Measurements from ENCODE around the gene DYSF.
A peak's percentile ranks its signal among the peaks of the same experiment; 100 is the strongest.

DYSF gene

GRCh38 chr2:71494523-71495155 is 41.3 kb downstream of the DYSF start:
- TF ChIP-seq Cebpa-rat (IDR thresholded peaks at IDR 0.05) = no peak
- peaks cover 0 to 7% (median 0%) of the 10 kb centered on the region in 11 experiments; a peak in 7 of 22 replicates for H3K9me3 ChIP-seq (replicated peaks in 1 of 11)
- H3K27ac ChIP-seq = no peak overlapping the region
- no peak overlapping the region for H3K9ac ChIP-seq
- peaks cover 0 to 21% (median 0%) of the 10 kb centered on the region in 11 experiments; a peak in 5 of 22 replicates for H4K20me1 ChIP-seq
- peaks cover 2 to 12% (median 5%) of the 10 kb centered on the region in 10 experiments; a peak in 18 of 20 replicates for H3K4me1 ChIP-seq
- peaks cover 0 to 74% (median 7%) of the 10 kb centered on the region in 11 experiments; a peak in 9 of 22 replicates for H3K36me3 ChIP-seq
- no peak overlapping the region for H3K4me3 ChIP-seq
- H3K27me3 ChIP-seq = no peaks in the 10 kb centered on the region
- no peak overlapping the region for H3K4me2 ChIP-seq

GRCh38 chr2:71496156-71496770 is 42.9 kb downstream of the DYSF start:
- Histone ChIP-seq H3K9me3 (replicated peaks in 1 of 11) (peaks cover 0 to 6% (median 0%) of the 10 kb centered on the region in 11 experiments; a peak in 7 of 22 replicates), H3K27ac (no peak overlapping the region), H3K4me3 (no peak overlapping the region), H3K27me3 (no peaks in the 10 kb centered on the region), H3K9ac (no peak overlapping the region), H3K4me2 (no peak overlapping the region), H3K4me1 (peaks cover 16 to 27% (median 19%) of the 10 kb centered on the region in 10 experiments), H3K36me3 (peaks cover 0 to 58% (median 7%) of the 10 kb centered on the region in 11 experiments; a peak in 9 of 22 replicates), H4K20me1 (peaks cover 0 to 21% (median 0%) of the 10 kb centered on the region in 11 experiments; a peak in 3 of 22 replicates)
- no peak for TF ChIP-seq Cebpa-rat (IDR thresholded peaks at IDR 0.05)

GRCh38 chr2:71498261-71498701 is 44.9 kb downstream of the DYSF start:
- no peak for TF ChIP-seq Cebpa-rat (IDR thresholded peaks at IDR 0.05)
- no peak overlapping the region for H3K4me3 ChIP-seq
- no peak overlapping the region for H3K27ac ChIP-seq
- H3K4me1 ChIP-seq = peaks cover 15 to 27% (median 17%) of the 10 kb centered on the region in 10 experiments
- H3K36me3 ChIP-seq = peaks cover 0 to 46% (median 7%) of the 10 kb centered on the region in 11 experiments; a peak in 9 of 22 replicates
- no peaks in the 10 kb centered on the region for H3K27me3 ChIP-seq
- no peak overlapping the region for H3K9ac ChIP-seq
- no peaks in the 10 kb centered on the region for H3K9me3 ChIP-seq (replicated peaks in 1 of 11)
- peaks cover 0 to 24% (median 0%) of the 10 kb centered on the region in 11 experiments; a peak in 3 of 22 replicates for H4K20me1 ChIP-seq
- peak overlapping the region in 5 of 11 experiments; percentile 11 to 45 (median 25); a peak in 6 of 22 replicates for H3K4me2 ChIP-seq

- Histone ChIP-seq H3K4me3 (no peak overlapping the region), H3K9me3 (replicated peaks in 1 of 11) (no peaks in the 10 kb centered on the region), H3K27me3 (no peaks in the 10 kb centered on the region), H3K4me2 (peak overlapping the region; percentile 69 to 91 (median 81)), H3K4me1 (peaks cover 15 to 27% (median 17%) of the 10 kb centered on the region in 10 experiments), H4K20me1 (peaks cover 0 to 32% (median 0%) of the 10 kb centered on the region in 11 experiments; a peak in 5 of 22 replicates), H3K36me3 (peaks cover 0 to 47% (median 2%) of the 10 kb centered on the region in 11 experiments; a peak in 8 of 22 replicates), H3K9ac (no peak overlapping the region), H3K27ac (peak overlapping the region in 8 of 11 experiments; percentile 35 to 69 (median 48); a peak in 8 of 22 replicates)
- no peak for TF ChIP-seq Cebpa-rat (IDR thresholded peaks at IDR 0.05)
Measured at GRCh38 chr2:71499691-71500090, 46.3 kb downstream of the DYSF start.

GRCh38 chr2:71500426-71501079 is 47.2 kb downstream of the DYSF start:
- H4K20me1 ChIP-seq = peaks cover 0 to 35% (median 0%) of the 10 kb centered on the region in 11 experiments; a peak in 5 of 22 replicates
- peak overlapping the region in 1 of 10 experiments; percentile 2; a peak in 1 of 20 replicates for H3K4me3 ChIP-seq
- H3K27me3 ChIP-seq = no peaks in the 10 kb centered on the region
- H3K9ac ChIP-seq = peak overlapping the region in 2 of 11 experiments; percentile 2 to 41; a peak in 3 of 22 replicates
- H3K9me3 ChIP-seq (replicated peaks in 1 of 11) = no peaks in the 10 kb centered on the region
- H3K4me2 ChIP-seq = peak overlapping the region; percentile 69 to 91 (median 81)
- peaks cover 15 to 27% (median 17%) of the 10 kb centered on the region in 10 experiments for H3K4me1 ChIP-seq
- peak overlapping the region; percentile 19 to 69 (median 46); a peak in 20 of 22 replicates for H3K27ac ChIP-seq
- no peak for TF ChIP-seq Cebpa-rat (IDR thresholded peaks at IDR 0.05)
- H3K36me3 ChIP-seq = peaks cover 0 to 50% (median 0%) of the 10 kb centered on the region in 11 experiments; a peak in 7 of 22 replicates

GRCh38 chr2:71502941-71503738 is 49.8 kb downstream of the DYSF start:
- TF ChIP-seq Cebpa-rat (IDR thresholded peaks at IDR 0.05) = no peak
- Histone ChIP-seq H3K9ac (no peak overlapping the region), H3K27me3 (no peaks in the 10 kb centered on the region)

GRCh38 chr2:71503837-71504236 is 50.5 kb downstream of the DYSF start:
- H3K9ac ChIP-seq = no peak overlapping the region
- H3K4me1 ChIP-seq = peaks cover 17 to 27% (median 23%) of the 10 kb centered on the region in 10 experiments
- no peak overlapping the region for H3K4me3 ChIP-seq
- H3K27ac ChIP-seq = no peak overlapping the region
- no peaks in the 10 kb centered on the region for H3K27me3 ChIP-seq
- peaks cover 0 to 53% (median 0%) of the 10 kb centered on the region in 11 experiments; a peak in 5 of 22 replicates for H3K36me3 ChIP-seq
- peaks cover 0 to 64% (median 0%) of the 10 kb centered on the region in 11 experiments; a peak in 5 of 22 replicates for H4K20me1 ChIP-seq
- H3K9me3 ChIP-seq (replicated peaks in 1 of 11) = no peaks in the 10 kb centered on the region
- TF ChIP-seq Cebpa-rat (IDR thresholded peaks at IDR 0.05) = no peak
- H3K4me2 ChIP-seq = no peak overlapping the region

More at GRCh38 chr2:71502941-71503738, 49.8 kb downstream of the DYSF start:
- Histone ChIP-seq H4K20me1 (peaks cover 0 to 57% (median 0%) of the 10 kb centered on the region in 11 experiments; a peak in 5 of 22 replicates), H3K4me1 (peaks cover 20 to 27% (median 24%) of the 10 kb centered on the region in 10 experiments), H3K36me3 (peaks cover 0 to 53% (median 0%) of the 10 kb centered on the region in 11 experiments; a peak in 5 of 22 replicates), H3K27ac (no peak overlapping the region), H3K4me2 (no peak overlapping the region), H3K9me3 (replicated peaks in 1 of 11) (no peaks in the 10 kb centered on the region), H3K4me3 (no peak overlapping the region)

GRCh38 chr2:71504611-71505010 is 51.2 kb downstream of the DYSF start:
- Histone ChIP-seq H3K36me3 (peaks cover 0 to 53% (median 0%) of the 10 kb centered on the region in 11 experiments; a peak in 5 of 22 replicates), H3K9me3 (replicated peaks in 1 of 11) (no peaks in the 10 kb centered on the region), H3K27ac (no peak overlapping the region), H4K20me1 (peaks cover 0 to 70% (median 0%) of the 10 kb centered on the region in 11 experiments; a peak in 6 of 22 replicates), H3K4me1 (peaks cover 14 to 31% (median 22%) of the 10 kb centered on the region in 10 experiments), H3K27me3 (no peaks in the 10 kb centered on the region), H3K4me2 (no peak overlapping the region), H3K4me3 (no peak overlapping the region), H3K9ac (no peak overlapping the region)
- TF ChIP-seq Cebpa-rat (IDR thresholded peaks at IDR 0.05) = no peak

Data from BLaER1 treated with 17β-estradiol and CSF1 and Interleukin-3, amounts not matched to agents 10 nM and 100 nM (cell line).